NCI-H524 (cell line): ENCODE data around the gene ICAM3.
"Not testable (repeated sequence)": the region's sequence is repeated elsewhere in the genome, so short reads cannot be mapped to it uniquely, and the experiment has no call there.

Experiments
- DNase-seq, 2 experiments: peaks; one replicate each; lab custom pipeline; 2025; lab: John Stamatoyannopoulos, UW

ICAM3 gene, protein sequence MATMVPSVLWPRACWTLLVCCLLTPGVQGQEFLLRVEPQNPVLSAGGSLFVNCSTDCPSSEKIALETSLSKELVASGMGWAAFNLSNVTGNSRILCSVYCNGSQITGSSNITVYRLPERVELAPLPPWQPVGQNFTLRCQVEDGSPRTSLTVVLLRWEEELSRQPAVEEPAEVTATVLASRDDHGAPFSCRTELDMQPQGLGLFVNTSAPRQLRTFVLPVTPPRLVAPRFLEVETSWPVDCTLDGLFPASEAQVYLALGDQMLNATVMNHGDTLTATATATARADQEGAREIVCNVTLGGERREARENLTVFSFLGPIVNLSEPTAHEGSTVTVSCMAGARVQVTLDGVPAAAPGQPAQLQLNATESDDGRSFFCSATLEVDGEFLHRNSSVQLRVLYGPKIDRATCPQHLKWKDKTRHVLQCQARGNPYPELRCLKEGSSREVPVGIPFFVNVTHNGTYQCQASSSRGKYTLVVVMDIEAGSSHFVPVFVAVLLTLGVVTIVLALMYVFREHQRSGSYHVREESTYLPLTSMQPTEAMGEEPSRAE

DNA sequence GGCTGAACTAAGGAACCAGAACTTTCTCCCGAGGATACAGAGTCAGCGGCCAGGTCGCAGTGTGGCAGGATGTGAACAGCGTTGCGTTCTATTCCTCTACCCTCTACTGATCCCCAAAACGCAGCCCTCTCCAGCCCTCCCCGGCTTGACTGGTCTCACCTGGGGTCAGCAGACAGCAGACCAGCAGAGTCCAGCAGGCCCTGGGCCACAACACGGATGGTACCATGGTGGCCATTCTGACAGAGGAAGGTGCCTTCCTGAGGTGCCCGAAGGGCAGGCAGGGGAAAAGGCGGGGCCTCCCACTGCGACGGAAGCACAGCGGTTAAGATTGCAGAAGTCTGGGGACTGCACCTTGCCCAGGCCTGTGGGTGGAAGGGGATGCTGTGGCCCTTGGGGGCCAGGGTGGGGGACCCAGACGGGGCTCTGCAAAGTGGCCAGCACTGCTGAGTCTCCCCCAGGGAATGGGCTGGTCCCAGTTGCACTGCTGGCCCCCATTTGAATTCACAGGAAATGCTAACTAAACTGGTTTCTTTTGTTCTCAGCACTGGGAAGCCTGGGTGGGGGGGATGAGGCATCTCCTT lies at the start of gene ICAM3:
Gene ICAM3, minus strand, starts transcription at position 245 of the 581 bp plus-strand sequence. Its CDS starts 10 bp downstream, at position 235.
- DNase-seq: no peak

DNA sequence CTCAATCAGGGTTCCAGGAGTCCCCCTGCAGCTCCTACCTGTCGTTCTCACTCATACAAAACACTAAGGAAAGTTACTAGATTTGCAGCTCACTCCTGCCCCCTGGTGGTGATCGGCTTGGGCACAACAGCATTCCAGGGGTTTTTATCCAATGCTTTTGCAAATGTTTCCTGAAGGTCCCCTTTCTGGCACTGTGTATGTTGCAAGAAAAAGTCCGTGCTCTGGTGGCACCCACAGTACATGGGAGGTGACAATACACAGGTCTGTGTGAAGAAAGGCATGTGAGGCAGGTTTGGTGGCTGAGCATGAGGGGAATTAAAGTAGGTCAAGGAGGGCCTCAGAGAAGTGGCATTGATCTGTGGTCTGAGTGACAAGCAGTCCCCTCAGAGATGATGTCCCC lies 49.5 kb upstream of the ICAM3 start:
- DNase-seq: peak; percentile 81 to 85

DNA sequence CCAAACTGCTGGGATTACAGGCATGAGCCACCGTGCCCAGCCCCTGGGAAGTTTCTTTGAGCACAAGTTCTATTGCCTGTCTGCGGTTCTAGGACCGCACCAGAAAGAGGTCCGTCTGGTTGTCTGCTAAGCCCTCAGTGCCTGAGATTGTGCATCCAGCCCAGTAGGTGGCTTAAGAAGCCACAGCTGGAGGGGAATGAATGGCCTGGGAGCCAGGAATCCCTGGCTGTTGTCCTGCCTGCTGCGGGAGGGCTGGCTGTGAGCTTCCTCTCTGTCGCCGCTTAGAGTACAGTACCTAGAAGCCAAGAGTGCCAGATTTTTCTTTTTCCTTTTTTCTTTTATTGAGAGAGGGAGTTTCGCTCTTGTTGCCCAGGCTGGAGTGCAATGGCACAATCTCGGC lies 45.2 kb upstream of the ICAM3 start:
- DNase-seq: no peak

DNA sequence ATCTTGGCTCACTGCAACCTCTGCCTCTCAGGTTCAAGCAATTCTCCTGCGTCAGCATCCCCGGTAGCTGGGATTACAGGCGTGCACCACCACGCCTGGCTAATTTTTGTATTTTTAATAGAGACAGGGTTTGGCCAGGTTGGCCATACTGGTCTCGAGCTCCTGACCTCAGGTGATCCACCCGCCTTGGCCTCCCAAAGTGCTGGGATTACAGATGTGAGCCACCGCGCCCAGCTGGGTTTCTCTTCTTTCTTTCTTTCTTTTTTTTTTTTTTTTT lies 43.7 kb upstream of the ICAM3 start:
- DNase-seq: not testable (repeated sequence)

DNA sequence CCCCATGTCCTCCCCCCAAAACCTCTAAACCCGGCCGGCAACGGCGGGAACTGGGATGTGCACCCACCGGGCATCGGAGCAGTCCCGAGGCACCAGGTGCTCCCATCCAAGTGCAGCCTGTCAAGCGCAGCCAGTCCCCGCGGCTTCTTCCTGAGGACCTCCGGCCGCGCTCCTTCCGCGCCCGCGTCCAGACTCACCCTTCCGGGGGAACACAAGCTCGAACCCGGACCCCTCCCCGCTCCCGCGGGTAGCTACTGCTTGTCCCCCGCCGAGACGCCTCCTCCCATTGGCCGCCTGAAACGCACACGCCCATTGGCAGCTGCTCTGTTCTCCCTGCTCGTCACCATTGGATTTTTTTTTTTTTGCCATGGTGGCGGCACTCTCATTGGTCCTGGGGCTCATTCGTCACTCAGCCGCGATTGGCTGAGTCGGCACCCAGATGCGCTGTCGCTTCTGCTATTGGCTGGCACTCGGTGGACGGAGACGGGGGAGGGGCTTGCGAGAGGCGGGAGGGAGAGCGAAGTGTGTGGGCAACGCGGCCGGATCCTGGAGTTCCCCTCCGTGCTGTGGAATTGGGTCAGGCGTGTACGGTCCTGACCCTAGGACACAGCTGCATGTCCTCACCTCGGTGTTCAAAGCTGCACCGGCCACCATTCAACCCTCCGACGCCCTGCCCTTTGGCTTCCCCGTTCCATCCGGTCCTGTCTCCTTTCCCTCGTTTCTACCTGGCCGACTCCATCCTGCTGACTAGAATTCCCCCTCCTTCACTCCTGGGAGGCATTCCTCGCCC lies 41.1 kb upstream of the ICAM3 start, which contains the start of gene TYK2:
Gene TYK2, minus strand, starts transcription at position 260 of the 790 bp plus-strand sequence. CDS start 2,166 bp downstream, outside the sequence.
- peak; percentile 99 to 100 for DNase-seq

DNA sequence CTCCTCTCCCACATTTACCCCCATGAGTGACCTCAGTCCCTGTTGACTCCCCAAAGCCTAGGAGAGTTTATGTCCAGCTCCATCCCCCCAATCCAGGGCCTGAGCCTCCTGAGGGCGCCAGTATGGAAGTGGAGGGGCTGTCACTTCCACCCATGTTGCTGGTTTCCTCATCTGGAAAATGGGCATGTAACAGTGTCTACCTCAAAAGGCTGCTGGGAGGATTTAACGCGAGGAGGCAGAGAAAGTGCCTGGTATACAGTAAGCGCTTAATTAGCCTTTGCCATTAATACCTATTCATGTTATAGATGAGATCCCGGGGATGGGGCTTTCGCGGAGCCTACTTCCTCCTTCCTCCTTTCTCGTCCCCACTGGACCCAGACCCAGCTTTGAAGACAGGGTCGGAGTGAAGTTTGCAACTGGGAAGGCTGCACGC lies 40.5 kb upstream of the ICAM3 start:
- no peak for DNase-seq

DNA sequence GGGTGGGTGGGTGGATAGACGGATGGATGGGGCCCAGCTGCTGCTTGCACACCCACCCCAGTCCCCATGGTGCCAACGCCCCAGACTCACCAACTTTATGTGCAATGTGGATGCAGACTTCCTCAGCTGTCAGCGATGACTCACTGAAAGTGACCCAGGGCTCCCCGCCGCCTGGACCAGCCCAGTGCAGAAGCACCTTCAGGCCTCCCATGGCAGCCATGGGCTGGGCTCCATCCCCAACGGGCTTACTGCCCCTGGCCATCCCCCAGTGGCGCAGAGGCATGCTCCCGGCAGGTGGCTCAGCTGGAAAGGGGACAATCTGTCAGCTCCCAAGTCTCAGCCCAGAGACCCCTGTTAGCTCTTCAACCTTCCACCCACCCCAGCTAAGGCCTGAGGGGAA lies 38.7 kb upstream of the ICAM3 start:
- no peak for DNase-seq

DNA sequence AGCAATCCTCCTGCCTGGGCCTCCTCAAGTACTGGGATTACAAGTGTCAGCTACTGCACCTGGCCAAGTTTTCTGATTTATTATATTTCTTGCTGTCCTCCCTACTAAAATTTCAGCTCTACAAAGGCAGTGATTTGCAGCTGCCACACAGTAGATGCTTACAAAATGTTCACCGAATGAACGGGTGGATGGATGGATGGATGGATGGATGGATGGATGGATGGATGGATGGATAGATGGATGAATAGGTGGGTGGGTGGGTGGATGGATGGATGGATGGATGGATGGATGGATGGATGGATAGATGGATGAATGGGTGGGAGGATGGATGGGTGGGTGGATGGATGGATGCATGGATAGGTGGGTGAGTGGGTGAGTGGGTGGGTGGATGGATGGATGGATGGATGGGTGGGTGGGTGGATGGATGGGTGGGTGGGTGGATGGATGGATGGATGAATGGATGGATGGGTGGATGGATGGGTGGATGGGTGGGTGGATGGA lies 37.8 kb upstream of the ICAM3 start:
- not testable (repeated sequence) for DNase-seq

DNA sequence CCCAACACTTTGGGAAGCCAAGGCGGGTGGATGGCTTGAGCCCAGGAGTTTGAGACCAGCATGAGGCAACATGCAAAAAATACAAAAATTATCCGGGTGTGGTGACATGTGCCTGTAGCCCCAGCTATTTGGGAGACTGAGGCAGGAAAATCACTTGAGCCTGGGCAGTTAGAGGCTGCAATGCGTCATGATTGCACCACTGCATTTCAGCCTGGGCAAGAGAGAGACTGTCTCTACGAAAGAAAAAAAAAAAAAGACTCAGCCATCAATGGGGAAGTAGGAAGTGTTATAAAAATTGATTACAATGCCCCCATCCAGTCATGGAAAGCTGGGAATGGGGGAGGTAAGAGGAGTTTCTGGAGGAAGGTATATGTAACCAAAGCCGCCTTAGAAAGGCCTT lies 35.5 kb upstream of the ICAM3 start:
- no peak for DNase-seq

DNA sequence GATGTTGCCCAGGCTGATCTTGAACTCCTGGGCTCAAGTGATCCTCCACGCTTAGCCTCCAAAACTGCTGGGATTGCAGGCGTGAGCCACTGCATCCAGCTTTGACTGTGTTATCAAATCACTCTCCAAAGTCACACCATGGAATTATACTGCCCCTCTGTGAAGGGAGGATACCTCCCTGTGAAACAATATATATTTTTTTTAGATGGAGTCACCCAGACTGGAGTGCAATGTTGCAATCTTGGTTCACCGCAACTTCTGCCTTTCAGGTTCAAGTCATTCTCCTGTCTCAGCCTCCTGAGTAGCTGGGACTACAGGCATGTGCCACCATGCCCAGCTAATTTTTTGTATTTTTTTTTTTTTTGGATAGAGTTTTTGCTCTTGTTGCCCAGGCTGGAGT lies 33.3 kb upstream of the ICAM3 start:
- no peak for DNase-seq

DNA sequence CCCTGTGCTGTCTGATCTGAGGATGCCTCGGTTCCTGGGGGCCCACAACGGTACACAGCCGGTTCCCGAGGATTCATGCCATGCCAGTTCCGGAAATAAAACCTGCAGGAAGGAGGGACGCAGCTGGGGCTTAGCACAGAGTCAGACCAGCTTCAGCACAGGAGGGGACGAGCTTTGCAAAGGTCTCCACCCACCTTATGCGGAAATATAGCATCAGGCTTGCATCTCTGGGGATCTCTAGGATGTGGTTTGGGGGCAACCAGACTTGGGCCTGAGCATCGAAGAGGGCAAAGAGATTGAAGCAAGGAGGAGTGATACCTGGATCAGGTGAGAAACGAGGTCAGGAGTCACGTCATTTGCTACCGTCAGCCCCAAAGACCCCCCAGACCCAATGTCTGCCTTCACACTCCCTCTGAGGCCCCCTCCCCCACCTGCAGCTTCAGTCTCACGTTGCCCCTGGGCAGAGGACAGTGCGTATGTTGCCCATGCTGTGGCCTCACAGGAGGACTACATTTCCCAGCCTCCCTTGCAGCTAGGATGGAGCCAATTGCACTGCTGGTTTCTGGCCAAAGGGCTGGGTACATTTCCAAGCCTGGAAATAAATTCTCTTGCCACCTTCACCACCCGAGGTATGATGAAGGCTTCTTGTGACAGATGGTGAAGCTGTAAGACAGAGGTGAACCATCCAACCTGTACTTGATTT lies 28.8 kb upstream of the ICAM3 start:
- DNase-seq: no peak

DNA sequence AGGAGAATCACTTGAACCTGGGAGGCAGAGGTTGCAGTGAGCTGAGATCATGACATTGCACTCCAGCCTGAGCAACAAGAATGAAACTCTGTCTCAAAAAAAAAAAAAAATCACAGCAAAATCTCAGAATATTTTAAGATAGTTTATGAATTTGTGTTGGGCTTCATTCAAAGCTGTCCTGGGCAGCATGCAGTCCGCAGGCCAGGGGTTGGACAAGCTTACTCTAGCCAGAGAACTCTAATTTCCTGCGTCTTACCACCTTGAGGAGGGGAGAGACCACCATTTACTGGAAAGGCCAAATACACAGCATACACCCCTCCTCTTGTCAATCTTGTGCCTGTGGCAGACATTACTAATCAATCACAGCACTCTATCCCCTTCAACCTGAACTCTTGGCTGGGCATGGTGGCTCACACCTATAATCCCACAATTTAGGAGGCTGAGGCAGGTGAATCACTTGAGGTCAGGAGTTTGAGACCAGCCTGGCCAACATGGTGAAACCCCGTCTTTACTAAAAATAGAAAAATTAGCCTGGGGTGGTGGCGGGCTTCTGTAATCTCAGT lies 27.6 kb upstream of the ICAM3 start:
- not testable (repeated sequence) for DNase-seq

DNA sequence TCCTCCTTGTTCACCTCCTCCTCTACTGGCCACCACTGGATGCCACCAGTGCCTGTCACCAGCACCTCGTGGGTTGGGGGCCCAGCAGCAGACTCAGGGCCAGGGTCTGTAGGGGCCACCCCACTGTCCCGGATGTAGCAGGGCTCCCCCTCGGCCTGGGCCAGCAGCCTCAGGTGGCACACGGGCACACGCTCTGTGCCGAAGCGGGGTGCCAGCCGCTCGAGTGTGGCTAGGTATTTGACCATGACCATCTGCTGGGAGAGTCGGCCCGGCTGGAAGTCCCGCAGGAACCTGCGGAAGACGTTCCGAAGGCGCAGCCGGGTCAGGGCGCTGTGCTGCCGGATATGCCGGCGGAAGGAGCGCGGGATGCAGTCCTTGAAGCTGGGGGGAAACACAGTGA lies 26.1 kb upstream of the ICAM3 start:
- DNase-seq: no peak

DNA sequence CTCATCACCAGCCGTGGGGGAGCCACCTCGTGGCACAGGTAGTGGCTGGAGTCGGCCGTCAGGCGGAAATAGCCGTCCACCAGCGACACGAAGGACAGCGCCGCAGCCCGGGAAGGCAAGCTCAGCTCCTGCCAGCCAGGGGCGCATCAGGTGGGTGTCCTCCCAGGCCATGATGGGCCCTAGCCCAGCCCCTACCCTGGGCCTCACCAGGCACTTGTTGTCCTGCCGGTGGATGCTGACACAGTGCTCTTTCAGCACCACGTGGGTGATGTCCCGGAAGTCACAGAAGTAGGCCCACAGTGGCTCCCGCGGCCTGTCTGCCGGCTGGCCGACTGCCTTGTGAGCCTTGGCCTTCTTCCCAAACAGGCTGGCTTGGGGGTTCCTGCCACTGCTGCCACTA lies 25.2 kb upstream of the ICAM3 start:
- no peak for DNase-seq

DNA sequence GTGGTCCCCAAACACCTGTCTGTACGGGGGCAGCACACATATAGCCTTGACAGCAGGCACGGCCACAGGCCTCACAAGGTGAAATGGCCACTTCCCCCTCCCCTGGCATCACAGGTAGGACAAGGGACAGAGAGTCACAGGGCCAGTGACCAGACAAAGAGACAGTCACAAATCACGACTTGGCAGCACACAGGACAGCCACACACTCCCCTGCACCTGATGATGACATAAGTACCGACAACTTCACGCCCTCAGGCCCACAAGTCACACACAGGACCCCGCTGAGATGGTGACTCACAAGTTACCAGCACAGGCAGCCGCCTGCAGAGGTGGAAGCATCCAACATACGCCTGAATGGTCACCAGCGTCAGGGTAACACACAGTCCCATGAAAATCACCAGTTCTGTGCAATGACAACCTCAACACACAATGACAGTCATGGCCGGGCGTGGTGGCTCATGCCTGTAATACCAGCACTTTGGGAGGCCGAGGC lies 24.4 kb upstream of the ICAM3 start:
- DNase-seq: no peak

DNA sequence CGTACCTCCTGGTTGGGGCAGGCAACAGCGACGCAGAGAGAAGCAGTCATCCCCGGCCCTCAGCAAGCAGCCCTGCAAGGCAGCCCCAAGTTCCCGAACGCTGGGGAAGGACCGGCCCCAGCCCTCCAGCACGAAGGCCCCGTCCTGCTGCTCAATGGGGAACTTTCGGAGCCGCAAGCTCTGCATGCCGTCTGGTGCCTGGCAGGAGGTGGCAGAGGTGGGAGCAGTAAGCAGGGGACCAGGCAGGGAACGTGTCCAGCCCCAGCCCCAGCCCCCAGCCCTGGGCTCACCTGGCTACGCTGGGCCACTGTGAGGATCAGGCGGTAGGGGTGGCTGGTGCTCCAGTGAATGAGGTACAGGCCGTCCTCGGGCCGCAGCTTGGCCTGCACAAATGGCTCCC lies 22.8 kb upstream of the ICAM3 start:
- DNase-seq: no peak

DNA sequence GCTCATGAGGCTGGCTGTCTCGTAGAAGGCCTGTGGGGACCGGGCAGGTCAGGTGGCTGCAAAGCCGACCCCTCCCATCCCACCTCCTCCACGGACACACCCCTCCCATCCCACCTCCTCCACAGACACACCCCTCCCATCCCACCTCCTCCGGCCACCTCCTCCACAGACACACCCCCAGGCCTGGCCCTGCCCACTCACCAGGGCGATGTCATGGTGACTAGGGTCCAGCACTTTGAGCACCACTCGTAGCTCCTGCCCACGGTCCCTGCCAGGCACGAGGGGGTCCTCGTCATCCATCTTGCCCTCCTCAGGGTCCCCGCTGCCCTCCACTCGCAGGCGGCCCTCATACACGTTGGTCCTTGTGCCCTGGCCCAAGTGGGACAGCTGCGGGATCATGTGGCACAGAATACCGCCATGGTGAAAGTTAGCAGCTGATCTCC lies 22.2 kb upstream of the ICAM3 start:
- DNase-seq: no peak

DNA sequence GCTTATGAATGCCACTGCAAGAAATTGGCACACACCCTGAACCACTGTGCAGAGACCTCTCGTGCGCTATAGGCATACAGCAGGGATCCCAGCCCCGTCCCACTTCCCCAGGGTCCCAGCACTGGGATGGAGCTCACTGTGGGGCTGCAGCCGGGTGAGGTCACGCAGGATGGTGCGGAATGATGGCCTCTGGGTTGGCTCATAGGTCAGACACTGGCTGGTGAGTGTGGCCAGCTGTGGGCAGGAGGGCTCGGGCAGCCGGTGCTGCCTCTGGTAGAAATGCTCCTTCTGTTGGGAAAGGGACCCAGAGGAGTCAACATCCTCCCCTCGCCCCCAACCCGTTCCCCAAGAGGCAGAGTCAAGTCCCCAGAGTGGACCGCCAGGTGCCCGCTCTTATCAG lies 17.0 kb upstream of the ICAM3 start:
- no peak for DNase-seq

DNA sequence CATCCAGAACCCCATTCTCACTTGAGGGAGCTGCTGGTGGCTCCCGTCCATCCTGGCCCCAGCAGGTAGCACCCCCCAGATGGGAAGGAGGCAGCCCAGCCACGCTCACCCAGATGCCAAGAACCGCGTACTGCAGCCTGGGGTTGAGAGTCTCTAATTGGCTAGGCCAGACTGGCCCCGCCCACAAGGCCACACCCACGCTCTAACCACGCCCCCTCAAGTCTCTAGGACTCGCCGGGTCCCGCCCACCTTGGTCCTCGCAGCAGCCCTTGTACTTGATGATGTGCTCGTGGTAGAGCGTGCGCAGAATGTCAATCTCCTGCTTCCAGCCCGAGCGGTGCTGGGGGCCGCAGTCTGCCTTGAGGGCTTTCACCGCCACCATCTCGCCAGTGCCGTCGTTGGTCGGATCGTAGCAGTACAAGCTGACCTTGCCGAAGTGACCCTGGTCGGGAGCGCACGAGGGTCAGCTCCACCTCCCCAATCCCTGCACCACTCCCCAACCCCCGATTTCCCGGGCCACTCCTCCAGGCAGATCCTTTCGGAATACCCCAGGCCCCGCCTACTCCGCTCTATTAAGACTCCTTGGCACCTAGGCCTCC lies 14.5 kb upstream of the ICAM3 start:
- no peak for DNase-seq

DNA sequence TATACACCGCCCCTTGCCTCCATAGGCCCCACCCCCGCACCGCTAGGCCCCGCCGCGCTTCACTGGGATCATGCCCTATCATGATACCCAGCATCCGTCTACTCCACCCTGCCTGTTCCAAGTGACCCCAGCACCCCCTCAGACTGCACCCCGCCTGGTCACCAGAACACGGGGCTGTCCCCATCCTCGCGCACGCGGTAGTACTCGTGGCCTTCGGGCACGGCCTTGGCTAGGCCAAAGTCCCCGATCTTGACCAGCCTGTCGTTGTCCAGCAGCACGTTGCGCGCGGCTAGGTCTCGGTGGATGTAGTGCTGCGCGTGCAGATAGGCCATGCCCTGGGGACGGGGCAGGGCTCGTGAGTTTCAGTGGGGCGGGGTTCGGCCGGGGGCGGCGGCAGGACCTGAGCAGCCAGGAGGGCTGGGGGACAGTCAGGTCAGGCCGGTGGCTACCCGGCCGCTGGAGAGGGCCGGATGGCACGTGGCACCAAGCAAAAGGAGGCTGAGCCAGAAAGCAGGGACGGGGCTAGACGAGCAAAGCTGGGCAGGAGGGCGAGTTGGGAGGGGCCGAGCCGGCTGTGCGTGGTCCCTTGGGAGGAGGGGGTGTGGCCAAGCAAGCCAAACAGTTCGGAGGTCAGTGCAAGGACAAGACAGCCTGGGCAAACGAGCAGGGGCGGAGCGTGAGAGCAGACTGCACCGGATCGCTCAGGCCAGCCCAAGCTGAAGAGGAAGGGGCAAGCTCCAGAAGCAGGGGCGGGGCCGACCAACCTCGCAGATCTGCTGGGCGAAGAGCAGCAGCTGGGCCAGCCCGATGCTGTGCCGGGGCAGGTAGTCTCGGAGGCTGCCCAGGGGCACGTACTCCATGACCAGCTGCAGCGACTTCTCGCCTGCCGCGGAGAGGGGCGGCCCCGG lies 13.6 kb upstream of the ICAM3 start:
- DNase-seq: no peak
